GM23338 (cell line): ENCODE data around the gene AP2B1. TPM values are rescaled to one million over a fixed set of nuclear protein-coding genes. Genes with fewer than 3 reads are reported as not detected.

Experiments used
- ATAC-seq: fragments of 200-7000 bp; cut with Tn5 transposase; 3 replicates; pipeline ENCODE4 v1.9.1; 2020
- DNase-seq: peaks from one replicate; pipeline ENCODE4 v3.0.0-alpha.2; 2015; ENCODE audit warnings: low spot score
- H2AFZ ChIP-seq: fragments of 200-600 bp; sonication (generic); 2 replicates; pipeline ENCODE4 v1.8.0; 2016; ENCODE audit warnings: antibody characterized with exemption, mild to moderate bottlenecking, moderate library complexity
- H3F3A ChIP-seq: fragments of 200-600 bp; sonication (generic); replicated peaks from 2 replicates; pipeline ENCODE4 v1.8.0; 2017; ENCODE audit warnings: antibody characterized with exemption, mixed run types, low read depth
- H3K27ac ChIP-seq: fragments of 200-600 bp; sonication (generic); 2 replicates; pipeline ENCODE4 v1.6.1; 2016; ENCODE audit warnings: low read depth
- H3K27me3 ChIP-seq: fragments of 200-600 bp; sonication (generic); 2 replicates; pipeline ENCODE4 v1.8.0; 2016; ENCODE audit warnings: mild to moderate bottlenecking, mixed run types, moderate library complexity; ENCODE audit not compliant: insufficient read depth
- H3K36me3 ChIP-seq: fragments of 200-600 bp; sonication (generic); 2 replicates; pipeline ENCODE4 v1.8.0; 2016; ENCODE audit warnings: mild to moderate bottlenecking; ENCODE audit not compliant: insufficient read depth
- H3K4me1 ChIP-seq: fragments of 200-600 bp; sonication (generic); 2 replicates; pipeline ENCODE4 v1.8.0; 2016; ENCODE audit warnings: mild to moderate bottlenecking, moderate library complexity; ENCODE audit not compliant: insufficient read depth
- H3K4me2 ChIP-seq: fragments of 200-600 bp; sonication (generic); 2 replicates; pipeline ENCODE4 v1.7.1; 2017; ENCODE audit warnings: mixed run types
- H3K4me3 ChIP-seq: fragments of 200-600 bp; sonication (generic); 2 replicates; pipeline ENCODE4 v1.6.1; 2016; ENCODE audit warnings: mixed run types
- H3K79me2 ChIP-seq: fragments of 200-600 bp; sonication (generic); replicated peaks from 2 replicates; pipeline ENCODE4 v1.8.0; 2017; ENCODE audit warnings: mild to moderate bottlenecking; ENCODE audit not compliant: insufficient read depth
- H3K9me2 ChIP-seq: fragments of 200-600 bp; sonication (generic); 2 replicates; pipeline ENCODE4 v1.8.0; 2017; ENCODE audit not compliant: insufficient read depth
- H4K20me1 ChIP-seq: fragments of 200-600 bp; sonication (generic); replicated peaks from 2 replicates; pipeline ENCODE4 v1.8.0; 2017; ENCODE audit warnings: mild to moderate bottlenecking; ENCODE audit not compliant: insufficient read depth
- H3K27ac Mint-ChIP-seq: 2 replicates; pipeline ENCODE4 v1.8.0; 2020; ENCODE audit warnings: inconsistent platforms, mild to moderate bottlenecking, moderate library complexity, mixed read lengths
- H3K27me3 Mint-ChIP-seq: 3 replicates; pipeline ENCODE4 v1.8.0; 2022; ENCODE audit warnings: low read depth, mild to moderate bottlenecking, moderate library complexity, mixed read lengths, inconsistent platforms; ENCODE audit not compliant: insufficient read depth, poor library complexity
- H3K36me3 Mint-ChIP-seq: 3 replicates; pipeline ENCODE4 v1.8.0; 2021; ENCODE audit warnings: low read depth, mild to moderate bottlenecking, inconsistent platforms, moderate library complexity, mixed read lengths
- H3K4me1 Mint-ChIP-seq: 3 replicates; pipeline ENCODE4 v1.8.0; 2020; ENCODE audit warnings: mild to moderate bottlenecking, inconsistent platforms, mixed read lengths
- H3K4me3 Mint-ChIP-seq: 3 replicates; pipeline ENCODE4 v1.8.0; 2021; ENCODE audit warnings: moderate library complexity, mild to moderate bottlenecking, inconsistent platforms, mixed read lengths
- H3K9me3 Mint-ChIP-seq: 3 replicates; pipeline ENCODE4 v1.8.0; 2020; ENCODE audit warnings: moderate library complexity, mild to moderate bottlenecking, inconsistent platforms, mixed read lengths
- CREB1 ChIP-seq: fragments of 250-450 bp; sonication (Bioruptor Pico); IDR thresholded peaks from 2 replicates; pipeline ENCODE4 v1.5.0; 2020; ENCODE audit warnings: low read depth, mild to moderate bottlenecking, moderate library complexity
- CTCF ChIP-seq, 2 experiments: fragments of 200-600 bp in 1 of 2; sonication (generic) in 1 of 2; conservative IDR thresholded peaks; 2 replicates each; pipeline versions ENCODE4 v1.5.1 to v1.6.1; 2016 to 2017; ENCODE audit warnings: antibody characterized with exemption in 2 of 2, low read depth in 2 of 2, mild to moderate bottlenecking in 2 of 2, moderate library complexity in 1 of 2
- ETS1 ChIP-seq: IDR thresholded peaks from 2 replicates; pipeline ENCODE4 v1.6.1; 2016; ENCODE audit warnings: antibody characterized with exemption
- EZH2 ChIP-seq: fragments of 200-600 bp; sonication (generic); IDR thresholded peaks from one replicate; pipeline ENCODE4 v1.8.0; 2017; ENCODE audit warnings: antibody characterized with exemption, mild to moderate bottlenecking, low read depth; ENCODE audit not compliant: unreplicated experiment
- JUNB ChIP-seq: IDR thresholded peaks from one replicate; pipeline ENCODE4 v1.6.1; 2016; ENCODE audit warnings: antibody characterized with exemption; ENCODE audit not compliant: unreplicated experiment
- NANOG ChIP-seq: IDR thresholded peaks from 2 replicates; pipeline ENCODE4 v1.6.1; 2016; ENCODE audit warnings: antibody characterized with exemption, borderline replicate concordance
- POLR2AphosphoS5 ChIP-seq: IDR thresholded peaks from 2 replicates; pipeline ENCODE4 v1.6.1; 2016; ENCODE audit warnings: antibody characterized with exemption, low read depth
- STAT1 ChIP-seq: IDR thresholded peaks from one replicate; pipeline ENCODE4 v1.6.1; 2016; ENCODE audit warnings: antibody characterized with exemption; ENCODE audit not compliant: unreplicated experiment
- ZNF114 ChIP-seq: fragments of 250-450 bp; sonication (Bioruptor Pico); IDR thresholded peaks from 2 replicates; pipeline ENCODE4 v1.5.0; 2020; ENCODE audit warnings: mild to moderate bottlenecking, moderate library complexity
- ZNF331 ChIP-seq: fragments of 250-450 bp; sonication (Bioruptor Pico); IDR thresholded peaks from 2 replicates; pipeline ENCODE4 v1.5.0; 2020; ENCODE audit warnings: low read depth, mild to moderate bottlenecking, moderate library complexity
- ZNF462 ChIP-seq: fragments of 250-450 bp; sonication (Bioruptor Pico); IDR thresholded peaks from 2 replicates; pipeline ENCODE4 v1.5.0; 2020; ENCODE audit warnings: mild to moderate bottlenecking, moderate library complexity
- polyA plus RNA-seq: library from polyadenylated mRNA; unstranded; fragments of >200 nt; fragmentation: Nextera tagmentation; extraction: Ambion mirVana; gene quantifications from 2 replicates; pipeline ENCODE4 v1.2.1, GENCODE V29; 2016
- total RNA-seq: library from RNA; depleted of rRNA; stranded (reverse); fragments of >200 nt; shearing (Covaris generic); gene quantifications from 2 replicates; pipeline ENCODE4 v1.2.3, GENCODE V29; 2014

AP2B1 gene
- total and polyA plus RNA-seq, 2 experiments from 2014 or later = 89.7 to 144 TPM

GRCh38 chr17:35748979-35749378 lies 161.9 kb downstream of the AP2B1 start:
- no peak overlapping the region for H3K4me3 Mint-ChIP-seq
- no peaks in the 10 kb centered on the region for H3K36me3 ChIP-seq
- H3K27ac ChIP-seq = no peak overlapping the region
- H3K27ac Mint-ChIP-seq = no peak overlapping the region
- TF ChIP-seq ZNF462 (CRISPR knock-in tag) (no peak), ZNF331 (CRISPR knock-in tag) (no peak), JUNB (no peak), NANOG (no peak), STAT1 (no peak), CTCF (conservative IDR thresholded peaks at IDR 0.05; ENCODE audit: low read depth in 2 of 2) (no peak), POLR2AphosphoS5 (no peak), ETS1 (no peak), EZH2 (no peak), CREB1 (CRISPR knock-in tag) (no peak), ZNF114 (CRISPR knock-in tag) (no peak)
- H3K79me2 ChIP-seq = no peaks in the 10 kb centered on the region
- no peak overlapping the region for H3K4me3 ChIP-seq
- H2AFZ ChIP-seq = no peak overlapping the region
- H3K9me2 ChIP-seq = no peaks in the 10 kb centered on the region
- 0 out of 2 replicates have a peak, but pooled peaks cover under 1% of the 10 kb centered on the region for H3F3A ChIP-seq
- H3K4me2 ChIP-seq = no peak overlapping the region
- H3K36me3 Mint-ChIP-seq = no peaks in the 10 kb centered on the region
- peaks cover 31% of the 10 kb centered on the region for H3K4me1 Mint-ChIP-seq
- peaks cover 34% of the 10 kb centered on the region for H3K27me3 Mint-ChIP-seq
- H3K9me3 Mint-ChIP-seq = no peaks in the 10 kb centered on the region
- peaks cover 24% of the 10 kb centered on the region for H3K27me3 ChIP-seq
- no peak for ATAC-seq
- DNase-seq = no peak
- H4K20me1 ChIP-seq = no peaks in the 10 kb centered on the region; the same call in 1 of the 2 replicates
- H3K4me1 ChIP-seq = peaks cover 6% of the 10 kb centered on the region; the same call in 1 of the 2 replicates
